GM18502 (cell line): ENCODE data around the gene DACT1.

Experiments
- ATAC-seq: cut with Tn5 transposase; IDR thresholded peaks from one replicate; pipeline ENCODE4 v1.9.1; 2021; ENCODE audit warnings: mild to moderate bottlenecking; ENCODE audit not compliant: unreplicated experiment, poor library complexity

DACT1 gene

DNA sequence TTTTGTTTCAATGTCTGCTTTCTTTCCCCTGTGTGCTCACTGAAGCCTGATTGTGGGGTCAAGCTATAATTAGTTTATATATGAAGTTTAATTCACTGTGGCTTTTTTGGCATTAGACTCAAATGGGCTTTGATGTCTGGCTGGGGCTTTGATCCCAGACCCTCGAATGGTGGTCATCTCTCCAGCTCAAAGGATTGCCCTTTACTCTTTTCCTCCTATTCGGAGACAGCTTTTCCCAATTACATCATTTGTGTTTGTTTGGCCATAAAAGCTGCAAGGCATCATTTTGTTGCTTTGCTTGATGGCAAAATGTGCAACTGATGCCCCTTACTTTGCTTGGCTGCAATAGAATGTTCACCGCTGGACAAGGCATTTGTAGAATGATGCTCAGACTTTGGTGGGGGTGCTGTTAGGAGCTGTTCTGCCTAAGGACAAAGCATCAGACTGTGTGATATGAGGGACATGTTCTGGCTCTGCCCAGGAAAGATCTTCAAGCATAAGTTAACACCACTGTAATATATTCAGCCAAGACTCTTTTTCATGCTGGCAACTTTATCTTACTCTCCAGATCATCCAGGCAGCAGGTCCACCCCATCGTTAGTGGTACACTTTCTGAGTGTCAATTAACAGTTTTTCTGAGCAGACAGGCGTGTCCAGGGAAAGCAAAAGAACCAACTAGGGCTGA is 3.2 kb upstream of the DACT1 start:
- no peak for ATAC-seq

DNA sequence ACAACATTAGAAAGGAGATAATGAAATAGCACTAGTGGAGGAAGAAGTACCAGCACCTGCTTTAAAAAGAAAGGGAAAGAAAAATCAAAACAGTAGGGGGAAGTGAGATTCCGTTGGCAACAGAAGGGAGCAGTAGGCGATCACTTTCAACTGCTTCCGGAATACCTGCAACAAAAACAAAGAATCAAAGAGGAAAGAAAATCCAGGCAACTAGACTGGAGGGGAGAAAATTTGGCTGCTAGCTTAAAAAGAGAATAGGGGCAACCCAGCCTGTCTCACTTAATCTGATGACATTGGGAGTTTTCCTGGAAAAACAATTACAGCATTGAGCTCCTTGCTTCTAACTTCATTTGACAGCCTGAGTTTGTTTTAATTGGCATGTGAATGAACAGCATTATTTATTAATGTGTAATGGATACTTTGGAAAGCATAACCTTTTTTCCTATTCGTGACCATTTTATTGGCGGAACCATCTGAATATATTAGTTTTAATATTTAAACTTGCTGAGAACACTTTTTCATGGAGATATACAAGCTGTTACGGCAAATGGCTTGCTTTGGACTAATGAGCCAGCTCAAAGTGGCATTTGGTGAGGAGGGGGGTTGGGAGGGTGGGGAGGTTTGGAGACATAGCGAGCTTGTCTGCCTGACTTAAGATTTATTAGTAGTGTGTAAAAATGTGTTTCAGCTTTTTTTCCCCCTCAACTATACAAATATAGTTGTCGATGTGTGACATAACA is 2.5 kb upstream of the DACT1 start:
- no peak for ATAC-seq

GRCh38 chr14:58636129-58636528 is 1.6 kb upstream of the DACT1 start:
- no peak for ATAC-seq

GRCh38 chr14:58637040-58637390 is 747 bp upstream of the DACT1 start:
- no peak for ATAC-seq

DNA sequence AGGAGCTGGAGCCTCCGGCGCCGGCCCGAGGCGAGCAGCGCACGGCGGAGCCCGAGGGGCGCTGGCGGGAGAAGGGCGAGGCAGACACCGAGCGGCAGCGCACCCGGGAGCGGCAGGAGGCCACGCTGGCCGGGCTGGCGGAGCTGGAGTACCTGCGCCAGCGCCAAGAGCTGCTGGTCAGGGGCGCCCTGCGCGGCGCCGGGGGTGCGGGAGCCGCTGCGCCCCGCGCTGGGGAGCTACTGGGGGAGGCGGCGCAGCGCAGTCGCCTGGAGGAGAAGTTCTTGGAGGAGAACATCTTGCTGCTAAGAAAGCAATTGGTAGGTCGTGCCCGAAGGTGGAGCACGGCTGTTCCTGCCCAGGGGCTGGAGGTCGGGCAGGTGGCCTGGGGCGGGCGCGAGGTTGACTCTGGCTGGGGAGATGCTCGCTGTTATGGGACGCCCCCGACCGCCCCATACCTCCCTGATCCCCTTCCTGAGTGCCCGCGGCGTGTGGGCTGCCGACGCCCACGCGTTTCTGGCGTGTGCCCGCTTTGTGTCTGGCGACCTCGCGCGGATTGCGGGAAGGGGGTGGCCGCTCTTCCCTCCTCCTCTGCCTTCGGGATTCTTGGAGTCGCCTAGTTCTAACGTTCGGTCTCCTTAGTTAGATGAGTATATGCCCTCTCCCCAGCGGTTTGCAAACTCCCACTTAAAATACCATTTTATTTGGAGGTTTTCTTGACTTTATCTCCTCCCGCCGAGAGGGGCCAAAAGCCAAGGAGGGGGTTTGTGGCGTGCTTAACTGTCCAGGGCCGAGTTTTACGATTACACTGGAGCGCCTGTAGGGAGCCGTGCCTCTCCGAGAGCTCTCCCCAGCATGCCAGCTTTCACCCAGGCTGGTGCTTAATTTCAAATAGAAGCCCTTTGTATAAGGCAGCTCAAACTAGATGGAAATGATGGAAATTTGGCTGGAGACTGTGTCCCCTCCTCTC is 752 bp downstream of the DACT1 start:
- peak; percentile 34 for ATAC-seq

DNA sequence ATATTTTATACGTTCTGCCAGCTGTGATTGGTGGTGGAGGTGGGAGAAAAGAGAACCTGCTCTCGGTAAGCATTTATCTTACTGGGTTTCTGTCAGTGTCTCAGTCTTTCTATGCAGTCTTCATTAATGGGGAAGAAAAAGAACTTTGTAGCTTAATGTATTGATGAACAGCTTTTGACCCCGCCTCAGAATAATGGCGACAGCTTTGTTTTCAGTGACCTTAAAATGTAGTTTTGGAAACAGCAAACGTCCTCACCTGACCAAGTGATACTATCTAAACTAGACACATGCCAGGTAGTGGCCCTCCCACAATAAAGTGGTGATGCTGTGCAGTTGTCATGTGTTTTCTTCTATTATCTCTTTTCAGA is 1.4 kb downstream of the DACT1 start:
- ATAC-seq: no peak

DNA sequence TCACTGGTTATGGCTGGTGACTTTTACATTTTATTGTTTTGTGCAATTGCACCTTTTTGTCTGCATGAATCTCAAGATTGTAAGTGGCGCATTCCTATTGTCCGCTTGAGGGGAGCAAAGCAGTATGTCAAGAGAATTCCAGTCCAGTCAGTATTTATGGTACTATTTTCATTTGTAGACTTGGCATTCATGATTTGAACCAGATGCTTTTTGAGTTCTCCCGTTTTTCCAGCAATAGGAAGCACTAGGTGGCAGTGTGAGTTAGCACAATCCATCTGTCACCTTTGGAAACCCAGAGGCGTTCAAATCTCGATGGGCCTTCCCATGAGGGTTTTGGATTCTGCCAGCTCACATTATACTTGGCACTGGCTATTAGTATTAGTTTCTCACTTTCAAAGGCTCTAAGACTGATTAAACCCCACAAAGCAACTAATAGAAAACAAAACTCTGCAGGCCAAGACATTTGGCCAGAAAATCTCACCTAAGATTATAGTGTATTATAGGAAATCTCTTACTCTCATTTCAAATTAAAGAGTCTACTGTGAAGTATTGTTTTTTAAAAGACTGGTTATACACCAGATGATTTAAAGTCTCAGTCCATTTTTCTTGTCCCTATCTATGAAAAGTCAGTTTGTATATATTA is 2.2 kb downstream of the DACT1 start:
- no peak for ATAC-seq

GRCh38 chr14:58640959-58641358 is 3.2 kb downstream of the DACT1 start:
- ATAC-seq: no peak

GRCh38 chr14:58641509-58641908 is 3.7 kb downstream of the DACT1 start:
- ATAC-seq: no peak

DNA sequence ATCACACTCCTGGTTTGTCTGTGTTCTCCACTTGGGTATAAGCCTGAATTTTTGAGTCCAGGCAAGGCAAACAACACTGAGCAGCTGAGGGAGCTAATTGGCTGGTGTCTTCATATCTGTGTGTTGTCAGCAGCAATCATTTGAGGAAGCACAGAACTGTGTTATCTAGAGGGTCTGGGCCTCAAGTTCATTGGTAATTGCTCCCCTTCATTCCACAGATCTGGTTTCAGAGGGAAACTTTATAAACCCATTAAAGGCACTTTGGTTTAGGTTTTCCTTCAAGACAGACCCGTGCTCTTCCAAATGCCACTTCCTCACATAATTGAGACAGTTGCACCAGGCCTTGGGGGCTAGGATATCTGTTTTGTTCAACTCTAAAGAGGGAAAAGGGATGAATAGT is 5.6 kb downstream of the DACT1 start:
- no peak for ATAC-seq

DNA sequence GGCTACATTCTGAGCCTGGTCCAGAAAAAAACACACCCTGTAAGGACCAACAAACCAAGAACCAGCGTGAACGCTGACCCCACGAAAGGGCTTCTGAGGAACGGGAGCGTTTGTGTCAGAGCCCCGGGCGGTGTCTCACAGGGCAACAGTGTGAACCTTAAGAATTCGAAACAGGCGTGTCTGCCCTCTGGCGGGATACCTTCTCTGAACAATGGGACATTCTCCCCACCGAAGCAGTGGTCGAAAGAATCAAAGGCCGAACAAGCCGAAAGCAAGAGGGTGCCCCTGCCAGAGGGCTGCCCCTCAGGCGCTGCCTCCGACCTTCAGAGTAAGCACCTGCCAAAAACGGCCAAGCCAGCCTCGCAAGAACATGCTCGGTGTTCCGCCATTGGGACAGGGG is 7.9 kb downstream of the DACT1 start:
- ATAC-seq: no peak

DNA sequence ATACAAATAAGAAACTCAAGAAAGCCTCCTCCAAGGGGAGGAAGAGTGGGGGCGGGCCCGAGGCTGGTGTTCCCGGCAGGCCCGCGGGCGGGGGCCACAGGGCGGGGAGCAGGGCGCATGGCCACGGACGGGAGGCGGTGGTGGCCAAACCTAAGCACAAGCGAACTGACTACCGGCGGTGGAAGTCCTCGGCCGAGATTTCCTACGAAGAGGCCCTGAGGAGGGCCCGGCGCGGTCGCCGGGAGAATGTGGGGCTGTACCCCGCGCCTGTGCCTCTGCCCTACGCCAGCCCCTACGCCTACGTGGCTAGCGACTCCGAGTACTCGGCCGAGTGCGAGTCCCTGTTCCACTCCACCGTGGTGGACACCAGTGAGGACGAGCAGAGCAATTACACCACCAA is 8.7 kb downstream of the DACT1 start:
- no peak for ATAC-seq

DNA sequence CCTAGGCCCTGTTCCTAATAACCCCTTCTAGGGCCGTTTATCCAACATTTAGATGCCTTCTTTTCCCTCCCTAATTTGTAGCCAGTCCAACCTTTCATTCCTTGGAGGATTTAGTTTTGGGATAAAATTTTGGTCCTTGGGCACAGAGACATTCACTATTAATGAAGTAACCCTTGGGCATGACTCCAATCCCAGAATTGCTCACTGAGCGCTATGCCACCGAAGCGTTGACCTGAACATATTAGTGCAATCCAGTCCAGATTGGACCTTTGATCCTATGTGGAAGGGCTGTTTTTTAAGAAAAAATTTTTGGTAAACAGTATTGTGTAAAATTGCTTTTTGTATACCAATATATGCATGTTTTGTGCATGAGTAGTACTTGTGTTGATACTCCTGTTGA is 10.0 kb downstream of the DACT1 start:
- ATAC-seq: no peak

GRCh38 chr14:58650857-58651256 is 13.1 kb downstream of the DACT1 start:
- no peak for ATAC-seq

DNA sequence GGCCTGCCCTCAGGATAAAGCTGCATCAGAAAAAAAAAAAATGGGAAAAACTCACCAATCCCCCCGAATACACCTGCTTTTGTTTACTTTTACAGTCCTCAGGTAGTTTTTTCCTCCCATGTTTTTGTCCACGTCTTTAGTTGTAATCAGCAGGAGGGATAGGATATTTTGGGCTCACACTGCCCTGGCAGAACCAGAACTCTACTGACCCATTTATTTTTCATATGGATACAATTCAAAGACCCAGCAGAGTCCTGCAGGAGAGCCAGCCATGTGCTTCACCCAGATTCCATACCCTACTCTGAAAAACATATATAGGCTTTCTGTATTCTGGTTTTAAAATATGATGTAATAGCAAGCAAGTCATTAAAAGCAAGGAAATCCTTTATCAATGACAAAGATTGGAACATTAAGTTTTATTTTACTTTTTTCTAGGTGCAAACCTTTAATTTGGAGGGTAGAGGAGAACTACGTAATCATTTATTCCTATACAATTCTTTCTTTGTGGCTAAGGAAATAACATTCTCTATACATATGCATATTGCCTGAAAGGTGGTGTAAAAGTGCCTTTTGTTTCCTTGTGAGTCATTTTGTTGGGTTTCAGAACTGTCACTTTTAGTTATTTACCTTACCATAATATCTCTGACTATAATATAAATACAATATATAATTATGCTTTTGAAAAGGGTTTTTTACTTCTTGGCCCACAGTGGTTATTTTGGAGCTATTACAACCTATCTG is 19.1 kb downstream of the DACT1 start:
- no peak for ATAC-seq

GRCh38 chr14:58659061-58659460 is 21.3 kb downstream of the DACT1 start:
- ATAC-seq: no peak

DNA sequence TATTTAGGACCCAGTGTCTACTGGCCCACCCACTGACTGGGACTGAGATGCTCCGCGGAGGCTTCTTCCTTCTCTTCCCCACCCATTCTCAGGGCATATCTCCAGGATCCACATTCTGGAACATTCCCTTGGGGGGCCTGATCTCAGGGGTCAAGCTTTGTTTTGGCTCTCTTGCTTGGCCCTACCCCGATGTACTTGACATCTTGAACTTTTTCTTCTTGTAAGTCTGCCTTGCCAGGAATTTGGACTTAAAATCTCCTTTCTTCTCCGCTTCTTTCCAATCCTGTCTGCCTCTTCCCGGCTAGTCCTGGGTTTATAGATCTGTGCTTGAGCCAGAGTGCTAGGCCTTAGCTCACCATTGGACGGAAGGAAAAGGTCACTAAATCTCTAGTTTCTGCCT is 22.1 kb downstream of the DACT1 start:
- ATAC-seq: no peak

DNA sequence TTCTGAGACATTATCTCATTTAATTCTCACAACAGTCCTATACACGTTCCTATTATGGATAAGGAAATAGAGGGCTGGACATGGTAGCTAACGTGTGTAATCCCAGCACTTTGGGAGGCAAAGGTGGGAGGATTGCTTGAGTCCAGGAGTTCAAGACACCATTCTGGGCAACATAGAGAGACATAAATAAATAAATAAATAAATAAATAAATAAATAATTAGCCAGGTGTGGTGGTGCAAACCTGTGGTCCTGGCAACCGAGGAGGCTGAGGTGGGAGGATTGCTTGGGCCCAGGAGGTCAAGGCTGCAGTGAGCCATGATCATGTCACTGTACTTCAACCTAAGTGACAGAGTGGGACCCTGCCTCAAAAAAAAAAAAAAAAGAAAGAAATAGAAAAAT is 22.6 kb downstream of the DACT1 start:
- no peak for ATAC-seq

DNA sequence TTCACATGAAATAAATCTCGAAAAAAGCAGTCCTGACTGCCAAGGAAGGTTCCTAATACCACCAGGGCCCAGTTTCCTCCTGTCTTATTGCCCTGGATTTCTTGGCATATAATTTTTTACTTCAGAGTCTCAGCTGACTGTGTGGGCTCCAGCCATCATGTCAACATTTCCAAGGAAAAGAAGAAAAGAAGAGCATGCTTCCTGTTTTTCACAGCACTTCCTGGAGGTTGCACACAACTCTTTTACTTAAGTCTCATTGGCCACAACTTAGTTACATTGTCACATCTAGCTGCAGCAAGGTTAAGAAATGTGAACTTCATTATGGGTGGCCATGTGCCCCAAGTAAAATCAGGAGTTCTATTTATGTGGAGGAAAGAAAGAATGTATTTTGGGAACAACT is 24.3 kb downstream of the DACT1 start:
- no peak for ATAC-seq

GRCh38 chr14:58662759-58663158 is 25.0 kb downstream of the DACT1 start:
- ATAC-seq: no peak
